Effector memory CD8-positive, alpha-beta T cell (primary cell): Measurements from ENCODE around the gene HMGN4.
"Not testable (repeated sequence)": the region's sequence is repeated elsewhere in the genome, so short reads cannot be mapped to it uniquely, and the experiment has no call there.

ENCODE experiments used
- ATAC-seq: fragments of 150-1000 bp; cut with Tn5 transposase; replicated peaks from 2 replicates; pipeline ENCODE4 v1.10.0; 2021; ENCODE audit warnings: mild to moderate bottlenecking, moderate library complexity
- DNase-seq, 3 experiments: peaks; one replicate each; pipeline ENCODE4 v3.0.0; 2021
- H3K27ac Mint-ChIP-seq, 2 donors: one replicate each; pipeline ENCODE4 v1.8.0; 2022; ENCODE audit warnings: mild to moderate bottlenecking in 2 of 2, mixed read lengths in 2 of 2, moderate library complexity in 2 of 2
- H3K27me3 Mint-ChIP-seq, 2 donors: one replicate each; pipeline ENCODE4 v1.8.0; 2022; ENCODE audit warnings: mixed read lengths in 2 of 2
- H3K36me3 Mint-ChIP-seq: one replicate; pipeline ENCODE4 v1.8.0; 2022; ENCODE audit warnings: mild to moderate bottlenecking, moderate library complexity, mixed read lengths; ENCODE audit not compliant: insufficient read depth
- H3K4me1 Mint-ChIP-seq, 2 donors: one replicate each; pipeline ENCODE4 v1.8.0; 2022; ENCODE audit warnings: low read depth in 2 of 2, mixed read lengths in 2 of 2
- H3K4me3 Mint-ChIP-seq, 2 donors: one replicate each; pipeline ENCODE4 v1.8.0; 2022; ENCODE audit warnings: mild to moderate bottlenecking in 2 of 2, mixed read lengths in 2 of 2, moderate library complexity in 2 of 2
- H3K9me3 Mint-ChIP-seq, 2 donors: one replicate each; pipeline ENCODE4 v1.8.0; 2022; ENCODE audit warnings: mixed read lengths in 2 of 2

The HMGN4 gene

DNA sequence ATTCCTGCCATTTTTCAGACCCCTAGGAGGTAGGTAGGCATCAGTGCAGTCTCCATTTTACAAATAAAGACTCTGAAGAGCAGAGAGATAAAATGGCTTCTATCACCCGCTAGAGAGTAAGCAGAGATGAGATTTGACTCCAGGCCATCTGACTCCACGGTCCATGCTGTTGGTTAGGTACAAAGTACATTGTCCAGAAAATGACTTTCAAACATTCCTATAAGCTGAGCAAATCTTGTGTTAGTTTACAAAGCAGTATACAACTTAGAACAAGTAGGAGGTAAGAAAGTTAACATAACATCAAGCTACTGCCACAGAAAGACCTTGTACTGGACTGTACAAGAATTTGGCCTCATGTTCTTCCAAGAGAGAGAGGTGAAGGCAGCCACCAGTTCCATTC lies 23.2 kb upstream of the HMGN4 start:
- H3K36me3 Mint-ChIP-seq = no peaks in the 10 kb centered on the region
- no peaks in the 10 kb centered on the region for H3K9me3 Mint-ChIP-seq
- no peak overlapping the region for H3K4me3 Mint-ChIP-seq
- ATAC-seq = no peak
- no peak for DNase-seq
- H3K27ac Mint-ChIP-seq = no peak overlapping the region
- H3K27me3 Mint-ChIP-seq = no peaks in the 10 kb centered on the region
- no peaks in the 10 kb centered on the region for H3K4me1 Mint-ChIP-seq

GRCh38 chr6:26516481-26517427 lies 21.4 kb upstream of the HMGN4 start:
- no peak for ATAC-seq
- H3K4me3 Mint-ChIP-seq = no peak overlapping the region
- peaks cover 9 to 10% of the 10 kb centered on the region in 2 donors for H3K4me1 Mint-ChIP-seq
- no peaks in the 10 kb centered on the region for H3K27me3 Mint-ChIP-seq
- H3K9me3 Mint-ChIP-seq = no peaks in the 10 kb centered on the region
- no peak overlapping the region for H3K27ac Mint-ChIP-seq
- H3K36me3 Mint-ChIP-seq = peaks cover 16% of the 10 kb centered on the region
- no peak for DNase-seq

DNA sequence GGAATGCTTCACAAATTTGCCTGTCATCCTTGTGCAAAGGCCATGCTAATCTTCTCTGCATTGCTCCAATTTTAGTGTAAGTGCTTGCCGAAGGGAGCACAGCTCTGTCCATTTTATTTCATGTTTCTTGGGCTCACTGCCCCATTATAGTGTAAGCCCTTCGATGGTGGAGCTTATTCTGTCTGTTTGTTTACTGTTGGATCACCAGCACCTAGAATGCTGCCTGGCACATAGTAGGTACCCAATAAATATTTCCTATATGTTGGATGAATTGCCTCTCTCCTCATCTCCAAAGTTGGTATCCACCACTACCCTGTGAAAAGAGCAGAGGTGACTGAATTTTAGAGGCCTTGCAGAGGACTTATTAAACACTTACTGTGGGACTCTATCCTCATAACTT lies 18.8 kb upstream of the HMGN4 start:
- no peaks in the 10 kb centered on the region for H3K9me3 Mint-ChIP-seq
- H3K27ac Mint-ChIP-seq = no peak overlapping the region
- no peak for DNase-seq
- no peaks in the 10 kb centered on the region for H3K27me3 Mint-ChIP-seq
- H3K4me1 Mint-ChIP-seq = peaks cover 22 to 24% of the 10 kb centered on the region in 2 donors
- ATAC-seq = no peak
- peaks cover 30% of the 10 kb centered on the region for H3K36me3 Mint-ChIP-seq
- H3K4me3 Mint-ChIP-seq = no peak overlapping the region

- H3K27ac Mint-ChIP-seq = peak overlapping the region; percentile 97 to 100
- H3K4me3 Mint-ChIP-seq = peak overlapping the region; percentile 78 to 88
- no peaks in the 10 kb centered on the region for H3K9me3 Mint-ChIP-seq
- H3K27me3 Mint-ChIP-seq = no peaks in the 10 kb centered on the region
- peaks cover 22 to 26% of the 10 kb centered on the region in 2 donors for H3K4me1 Mint-ChIP-seq
- DNase-seq (no peak), ATAC-seq (peak; percentile 9)
- H3K36me3 Mint-ChIP-seq = peaks cover 33% of the 10 kb centered on the region
These were observed 17.8 kb upstream of the HMGN4 start for GRCh38 chr6:26520237-26520849.

GRCh38 chr6:26520850-26521599 lies 17.1 kb upstream of the HMGN4 start:
- peaks cover 35% of the 10 kb centered on the region for H3K36me3 Mint-ChIP-seq
- DNase-seq (peak; percentile 85 to 87 (median 87)), ATAC-seq (peak; percentile 74)
- peak overlapping the region; percentile 78 to 88 for H3K4me3 Mint-ChIP-seq
- H3K4me1 Mint-ChIP-seq = peaks cover 22 to 26% of the 10 kb centered on the region in 2 donors
- no peaks in the 10 kb centered on the region for H3K27me3 Mint-ChIP-seq
- peak overlapping the region; percentile 97 to 100 for H3K27ac Mint-ChIP-seq
- H3K9me3 Mint-ChIP-seq = no peaks in the 10 kb centered on the region

GRCh38 chr6:26521600-26522391 lies 16.4 kb upstream of the HMGN4 start:
- peak; percentile 55 to 65 (median 58) for DNase-seq
- ATAC-seq = peak; percentile 67
- Mint-ChIP-seq H3K36me3 (peaks cover 35% of the 10 kb centered on the region), H3K4me3 (peak overlapping the region; percentile 78 to 88), H3K9me3 (no peaks in the 10 kb centered on the region), H3K4me1 (peaks cover 22 to 26% of the 10 kb centered on the region in 2 donors), H3K27ac (peak overlapping the region; percentile 97 to 100), H3K27me3 (no peaks in the 10 kb centered on the region)

- H3K27me3 Mint-ChIP-seq, DNase-seq, ATAC-seq, H3K9me3 Mint-ChIP-seq: not testable (repeated sequence)
- H3K4me1 Mint-ChIP-seq = peaks cover 22 to 26% of the 10 kb centered on the region in 2 donors
- peak overlapping the region; percentile 97 to 100 for H3K27ac Mint-ChIP-seq
- H3K36me3 Mint-ChIP-seq = peaks cover 35% of the 10 kb centered on the region
- peak overlapping the region; percentile 78 to 88 for H3K4me3 Mint-ChIP-seq
These were observed 15.5 kb upstream of the HMGN4 start for GRCh38 chr6:26522486-26523228.

DNA sequence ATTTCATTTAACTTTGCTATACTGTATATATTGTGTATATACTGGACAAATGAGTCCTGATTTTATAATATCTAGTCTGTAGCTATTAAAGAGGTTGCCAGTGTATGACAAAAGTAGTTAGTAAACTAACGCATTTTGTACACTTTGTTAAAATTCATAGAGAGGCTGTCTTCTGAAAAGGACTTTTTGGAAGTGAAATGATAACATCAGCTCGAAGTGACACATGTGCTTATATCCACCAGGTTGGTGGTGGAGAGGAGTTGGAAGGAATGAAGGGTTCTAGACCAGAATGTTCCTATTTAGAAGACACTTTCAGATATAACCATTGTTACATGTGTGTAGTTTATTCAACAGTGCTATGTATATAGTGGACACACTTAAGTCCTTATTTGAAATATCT lies 13.9 kb upstream of the HMGN4 start:
- not testable (repeated sequence) for H3K9me3 Mint-ChIP-seq, DNase-seq
- peak overlapping the region in 1 of 2 donors; percentile 30 for H3K27ac Mint-ChIP-seq

DNA sequence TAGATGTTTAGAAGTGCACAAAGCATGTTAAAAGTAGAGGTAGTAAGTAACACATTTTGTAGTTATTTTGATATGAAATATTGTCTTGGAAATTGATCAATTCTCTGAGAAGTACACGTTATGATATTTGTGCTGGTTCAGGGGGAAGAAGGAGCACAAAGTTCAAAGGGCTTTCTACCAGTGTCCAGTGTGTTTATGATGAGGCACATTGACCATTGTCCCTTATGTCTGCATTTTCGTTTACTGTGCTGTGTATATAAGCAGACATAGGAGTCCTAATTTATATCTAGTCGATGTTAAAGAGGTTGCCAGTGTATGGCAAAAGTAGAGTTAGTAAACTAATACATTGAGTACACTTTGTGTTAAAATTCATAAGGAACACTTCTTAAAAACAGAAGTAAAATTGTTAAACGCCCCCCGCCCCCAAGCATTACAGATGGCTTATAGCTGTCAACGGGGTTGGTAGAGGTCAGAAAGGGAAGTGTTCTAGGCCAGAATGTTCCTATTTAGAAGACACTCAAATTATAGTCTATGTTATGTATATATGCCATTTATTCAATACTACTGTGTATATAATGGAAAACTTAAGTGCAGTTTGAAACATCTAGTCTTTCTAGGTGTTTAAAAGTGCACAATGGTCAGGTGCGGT lies 13.3 kb upstream of the HMGN4 start:
- no peaks in the 10 kb centered on the region for H3K9me3 Mint-ChIP-seq
- H3K4me1 Mint-ChIP-seq = peaks cover 22 to 28% of the 10 kb centered on the region in 2 donors
- no peak for DNase-seq
- H3K36me3 Mint-ChIP-seq = peaks cover 35% of the 10 kb centered on the region
- H3K4me3 Mint-ChIP-seq = no peak overlapping the region
- H3K27me3 Mint-ChIP-seq = no peaks in the 10 kb centered on the region
- ATAC-seq = no peak
- peak overlapping the region in 1 of 2 donors; percentile 30 for H3K27ac Mint-ChIP-seq

More for the DNA sequence above, 13.9 kb upstream of the HMGN4 start:
- peaks cover 22 to 26% of the 10 kb centered on the region in 2 donors for H3K4me1 Mint-ChIP-seq
- not testable (repeated sequence) for H3K4me3 Mint-ChIP-seq, ATAC-seq, H3K27me3 Mint-ChIP-seq
- peaks cover 35% of the 10 kb centered on the region for H3K36me3 Mint-ChIP-seq

DNA sequence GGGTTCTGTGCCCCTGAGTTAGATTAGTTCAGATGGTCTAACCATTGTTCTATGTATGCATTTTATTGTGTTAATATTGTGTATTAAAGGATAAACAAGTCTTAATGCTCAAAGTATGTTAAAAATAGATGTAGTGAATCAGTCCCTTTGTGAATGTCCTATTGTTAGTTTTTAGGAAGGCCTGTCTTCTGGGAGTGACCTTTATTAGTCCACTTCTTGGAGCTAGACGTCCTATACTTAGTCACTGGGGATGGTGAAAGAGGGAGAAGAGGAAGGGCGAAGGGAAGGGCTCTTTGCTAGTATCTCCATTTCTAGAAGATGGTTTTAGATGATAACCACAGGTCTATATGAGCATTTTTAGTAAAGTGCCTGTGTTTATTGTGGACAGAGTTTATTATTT lies 12.3 kb upstream of the HMGN4 start:
- H3K4me1 Mint-ChIP-seq = peaks cover 19 to 27% of the 10 kb centered on the region in 2 donors
- ATAC-seq (no peak), DNase-seq (no peak)
- no peaks in the 10 kb centered on the region for H3K27me3 Mint-ChIP-seq
- no peak overlapping the region for H3K27ac Mint-ChIP-seq
- H3K4me3 Mint-ChIP-seq = no peak overlapping the region
- H3K36me3 Mint-ChIP-seq = peaks cover 28% of the 10 kb centered on the region
- no peaks in the 10 kb centered on the region for H3K9me3 Mint-ChIP-seq

DNA sequence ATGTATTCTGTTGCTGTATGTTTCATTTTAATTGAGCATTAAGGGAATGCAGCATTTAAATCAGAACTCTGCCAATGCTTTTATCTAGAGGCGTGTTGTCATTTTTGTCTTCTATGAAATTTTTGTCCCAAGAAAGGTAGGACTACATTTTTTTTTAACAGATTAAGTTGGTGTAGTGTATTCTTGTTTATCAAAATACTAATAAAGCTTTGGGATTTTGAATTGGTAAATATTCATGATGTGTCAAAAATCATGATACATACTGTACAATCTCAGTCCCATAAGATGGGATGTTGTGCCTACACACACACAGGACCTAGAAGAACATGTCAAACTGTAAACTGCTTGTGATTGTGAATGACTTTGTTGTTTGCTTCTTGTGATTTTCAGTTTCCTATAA lies 11.2 kb upstream of the HMGN4 start:
- Mint-ChIP-seq H3K27me3 (no peaks in the 10 kb centered on the region), H3K4me1 (peaks cover 19 to 24% of the 10 kb centered on the region in 2 donors), H3K36me3 (peaks cover 27% of the 10 kb centered on the region), H3K4me3 (no peak overlapping the region), H3K9me3 (no peaks in the 10 kb centered on the region), H3K27ac (no peak overlapping the region)
- DNase-seq = no peak
- ATAC-seq = no peak

DNA sequence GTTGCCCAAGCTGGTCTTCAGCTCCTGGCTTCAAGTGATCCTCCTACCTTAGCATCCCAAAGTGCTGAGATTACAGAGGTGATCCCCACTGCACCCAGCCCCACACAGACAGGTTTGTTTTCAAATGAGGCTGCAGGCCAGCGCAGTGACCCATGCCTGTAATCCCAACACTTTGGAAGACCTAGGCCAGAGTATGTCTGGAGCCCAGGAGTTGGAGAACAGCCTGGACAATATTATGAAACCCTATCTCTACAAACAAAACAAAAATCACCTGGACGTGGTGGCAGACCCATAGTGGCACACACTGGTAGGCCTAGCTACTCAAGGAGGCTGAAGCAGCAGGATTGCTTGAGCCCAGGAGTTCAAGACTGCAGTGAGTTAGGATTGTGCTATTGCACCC lies 8.0 kb upstream of the HMGN4 start:
- ATAC-seq = no peak
- Mint-ChIP-seq H3K4me1 (peaks cover 26 to 28% of the 10 kb centered on the region in 2 donors), H3K27me3 (peaks cover 0 to 6% of the 10 kb centered on the region in 2 donors), H3K4me3 (no peak overlapping the region), H3K27ac (no peak overlapping the region), H3K36me3 (peaks cover 33% of the 10 kb centered on the region), H3K9me3 (no peaks in the 10 kb centered on the region)
- no peak for DNase-seq
